ENCODE measurements around the gene LGALS4.
"Not testable (repeated sequence)": the region's sequence is repeated elsewhere in the genome, so short reads cannot be mapped to it uniquely, and the experiment has no call there.

LGALS4 gene

DNA sequence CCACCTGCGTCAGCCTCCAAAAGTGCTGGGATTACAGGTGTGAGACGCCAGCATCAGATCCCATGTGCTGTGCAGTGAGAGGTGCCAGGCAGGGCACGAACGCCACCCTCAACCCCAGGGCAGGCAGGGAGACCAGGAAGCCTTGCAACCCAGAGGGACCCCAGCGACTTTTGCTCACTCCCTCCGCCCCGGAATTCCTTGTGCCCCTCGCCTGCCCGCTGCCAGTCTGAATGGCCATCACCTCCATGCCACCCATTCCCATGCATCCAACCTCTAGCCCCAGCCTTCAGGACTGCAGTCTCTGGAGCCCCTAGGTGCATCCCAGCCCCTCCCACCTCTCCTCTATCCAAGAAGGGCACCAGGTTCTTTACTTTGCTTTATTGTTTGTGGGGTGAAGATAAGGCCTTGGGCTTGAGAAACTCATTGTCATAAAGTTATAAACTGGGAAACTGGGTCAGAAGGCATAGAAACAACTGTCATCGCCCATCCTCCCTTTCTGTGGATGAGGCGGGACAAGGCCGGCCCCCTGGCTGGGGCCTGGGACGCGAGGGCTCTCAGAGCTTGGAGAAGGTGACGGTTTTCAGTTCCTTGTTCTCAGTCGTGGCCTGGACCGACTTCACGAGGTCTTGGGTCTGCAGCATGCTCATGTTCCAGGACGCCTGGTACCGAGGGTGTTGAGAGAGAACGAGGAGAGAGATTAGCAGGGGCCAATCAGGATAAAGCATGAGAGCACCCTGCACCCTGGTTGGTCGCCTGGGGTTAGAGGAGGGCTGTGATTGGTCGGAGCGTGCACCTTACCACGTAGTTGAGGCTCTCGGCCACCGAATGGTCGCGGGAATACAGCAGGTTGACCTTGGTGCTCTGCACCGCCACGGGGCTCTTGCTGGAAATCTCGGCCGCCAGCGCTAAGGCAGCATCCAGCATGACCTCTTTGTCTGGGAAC is 2.6 kb upstream of the LGALS4 start:
- TF ChIP-seq, protein P1, sequence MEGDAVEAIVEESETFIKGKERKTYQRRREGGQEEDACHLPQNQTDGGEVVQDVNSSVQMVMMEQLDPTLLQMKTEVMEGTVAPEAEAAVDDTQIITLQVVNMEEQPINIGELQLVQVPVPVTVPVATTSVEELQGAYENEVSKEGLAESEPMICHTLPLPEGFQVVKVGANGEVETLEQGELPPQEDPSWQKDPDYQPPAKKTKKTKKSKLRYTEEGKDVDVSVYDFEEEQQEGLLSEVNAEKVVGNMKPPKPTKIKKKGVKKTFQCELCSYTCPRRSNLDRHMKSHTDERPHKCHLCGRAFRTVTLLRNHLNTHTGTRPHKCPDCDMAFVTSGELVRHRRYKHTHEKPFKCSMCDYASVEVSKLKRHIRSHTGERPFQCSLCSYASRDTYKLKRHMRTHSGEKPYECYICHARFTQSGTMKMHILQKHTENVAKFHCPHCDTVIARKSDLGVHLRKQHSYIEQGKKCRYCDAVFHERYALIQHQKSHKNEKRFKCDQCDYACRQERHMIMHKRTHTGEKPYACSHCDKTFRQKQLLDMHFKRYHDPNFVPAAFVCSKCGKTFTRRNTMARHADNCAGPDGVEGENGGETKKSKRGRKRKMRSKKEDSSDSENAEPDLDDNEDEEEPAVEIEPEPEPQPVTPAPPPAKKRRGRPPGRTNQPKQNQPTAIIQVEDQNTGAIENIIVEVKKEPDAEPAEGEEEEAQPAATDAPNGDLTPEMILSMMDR (conservative IDR thresholded peaks at IDR 0.05; ENCODE audit: low read length): no peak
- H3K4me3 ChIP-seq (ENCODE audit: low read length): no peak overlapping the region
- no peak for DNase-seq (ENCODE audit: low read depth)

DNA sequence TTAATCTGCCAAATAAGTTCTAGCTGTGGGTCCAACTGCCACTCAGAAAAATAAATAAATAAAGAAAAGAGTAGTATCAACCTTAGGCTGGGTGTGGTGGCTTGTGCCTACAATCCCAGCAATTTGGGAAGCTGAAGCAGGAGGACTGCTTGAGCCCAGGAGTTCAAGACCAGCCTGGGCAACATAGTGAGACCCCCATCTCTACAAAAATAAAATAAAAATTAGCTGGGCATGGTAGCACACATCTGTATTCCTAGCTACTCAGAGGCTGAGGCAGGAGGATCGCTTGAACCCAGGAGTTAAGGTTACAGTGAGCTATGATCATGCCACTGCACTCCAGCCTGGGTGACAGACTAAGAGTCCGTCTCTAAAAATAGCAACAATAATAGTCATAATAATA is 1.2 kb upstream of the LGALS4 start:
- DNase-seq (ENCODE audit: low read depth); H3K4me3 ChIP-seq (ENCODE audit: low read length): not testable (repeated sequence)

DNA sequence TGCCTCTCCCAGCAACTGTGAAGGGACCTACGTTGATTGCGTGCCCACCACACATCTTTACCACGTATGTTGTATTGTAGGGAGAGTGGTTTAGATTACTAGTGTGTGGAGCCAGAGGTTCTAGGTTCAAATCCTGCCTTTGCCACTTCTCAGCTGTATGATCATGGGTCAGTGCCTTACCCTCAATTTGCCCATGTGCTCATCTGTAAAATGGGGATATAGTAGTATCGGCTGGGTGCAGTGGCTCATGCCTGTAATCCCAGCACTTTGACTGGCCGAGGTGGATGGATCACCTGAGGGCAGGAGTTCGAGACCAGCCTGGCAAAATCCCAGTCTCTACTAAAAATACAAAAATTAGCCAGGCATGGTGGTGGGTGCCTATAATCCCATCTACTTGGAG is 578 bp upstream of the LGALS4 start:
- no peak for DNase-seq (ENCODE audit: low read depth)
- TF ChIP-seq, protein P1 (conservative IDR thresholded peaks at IDR 0.05; ENCODE audit: low read length): no peak
- no peak overlapping the region for H3K4me3 ChIP-seq (ENCODE audit: low read length)

DNA sequence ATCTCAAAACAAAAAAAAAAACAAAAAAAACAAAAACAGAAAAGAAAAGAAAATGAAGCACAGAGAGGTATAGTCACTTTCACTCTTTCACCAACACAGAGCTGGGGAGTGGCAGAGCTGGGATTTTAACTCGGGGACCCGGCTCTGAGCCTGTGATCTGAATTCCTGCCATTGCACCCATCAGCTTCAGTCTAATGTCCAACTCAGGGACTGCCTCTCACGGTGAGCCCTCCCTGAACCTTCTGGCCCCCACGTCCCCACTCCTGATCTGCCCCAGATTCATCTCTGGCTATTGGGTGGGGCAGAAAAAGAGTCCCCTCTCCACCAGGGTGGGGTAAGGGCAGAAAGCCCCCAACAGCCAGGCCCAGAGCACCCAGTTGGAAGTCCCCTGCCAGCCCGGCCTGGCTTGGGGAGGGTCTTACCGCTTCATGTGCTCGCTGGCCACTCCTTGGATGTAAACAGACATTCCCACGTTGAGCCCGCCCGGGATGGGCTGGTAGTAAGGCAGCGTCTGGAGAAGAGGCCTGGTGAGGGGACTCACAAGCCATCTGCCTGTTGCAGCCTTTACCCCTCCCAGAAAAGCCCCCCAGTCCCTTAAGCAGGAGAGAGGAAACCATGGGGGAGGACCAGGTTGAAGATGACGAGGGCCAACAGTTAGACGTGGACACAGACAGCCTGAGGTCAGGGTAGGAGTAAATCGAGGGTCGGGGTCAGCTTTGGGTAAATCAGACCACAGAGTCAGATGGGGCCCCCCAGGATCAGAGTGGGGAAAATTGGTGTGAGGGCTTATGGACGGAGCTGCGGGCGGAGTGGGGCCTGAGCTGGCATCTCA is 520 bp downstream of the LGALS4 start:
- no peak overlapping the region for H3K4me3 ChIP-seq (ENCODE audit: low read length)
- no peak for DNase-seq (ENCODE audit: low read depth)
- TF ChIP-seq, protein P1 (conservative IDR thresholded peaks at IDR 0.05; ENCODE audit: low read length): no peak

DNA sequence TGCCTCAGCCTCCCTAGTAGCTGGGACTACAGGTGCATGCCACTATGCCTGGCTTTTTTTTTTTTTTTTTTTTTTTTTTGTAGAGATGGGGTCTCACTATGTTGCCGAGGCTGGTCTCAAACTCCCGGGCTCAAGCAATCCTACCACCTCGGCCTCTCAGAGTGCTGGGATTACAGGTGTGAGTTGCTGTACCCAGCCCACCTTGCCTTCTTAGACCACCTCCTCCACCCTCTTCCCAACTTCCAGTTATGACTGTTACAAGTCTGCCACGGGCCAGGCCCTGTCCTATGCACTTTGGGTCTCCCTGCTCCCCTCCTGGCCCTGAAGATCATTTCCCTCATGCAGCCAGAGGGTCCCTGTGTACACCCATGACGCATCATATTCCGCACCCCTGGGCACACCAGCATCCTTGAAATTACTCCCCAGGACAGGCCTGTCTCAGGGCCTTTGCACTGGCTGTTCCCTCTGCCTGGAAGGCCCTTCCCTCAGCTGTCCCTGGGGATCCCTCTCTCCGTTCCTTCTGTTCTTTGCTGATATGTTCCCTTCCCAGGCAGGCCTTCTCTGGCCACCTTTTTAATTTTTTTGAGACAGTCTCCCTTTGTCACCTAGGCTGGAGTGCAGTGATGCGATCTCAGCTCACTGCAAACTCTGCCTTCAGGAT is 3.0 kb downstream of the LGALS4 start:
- H3K4me3 ChIP-seq (ENCODE audit: low read length): no peak overlapping the region
- no peak for DNase-seq (ENCODE audit: low read depth)
- TF ChIP-seq, protein P1 (conservative IDR thresholded peaks at IDR 0.05; ENCODE audit: low read length): no peak

DNA sequence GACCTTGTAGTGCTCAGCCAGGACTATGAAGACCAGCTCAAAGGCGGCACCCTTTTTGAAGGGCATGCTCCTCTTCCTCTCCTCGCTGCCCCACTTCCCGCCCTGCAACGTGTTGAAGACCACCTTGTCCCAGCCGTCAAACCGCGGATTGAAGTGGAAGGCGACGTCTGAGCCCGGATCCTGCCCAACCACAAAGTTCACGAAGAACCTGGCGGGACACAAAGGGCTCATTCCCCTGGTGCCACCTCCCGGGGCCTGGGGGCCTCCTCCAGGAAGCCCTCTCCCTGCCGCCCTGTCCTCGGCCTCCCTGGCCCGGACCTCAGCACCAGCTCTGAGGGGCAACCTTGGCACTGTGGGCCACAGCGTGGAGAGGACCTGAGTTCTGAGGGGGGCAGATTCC is 4.0 kb downstream of the LGALS4 start:
- no peak overlapping the region for H3K4me3 ChIP-seq (ENCODE audit: low read length)
- no peak for DNase-seq (ENCODE audit: low read depth)
- TF ChIP-seq, protein P1 (conservative IDR thresholded peaks at IDR 0.05; ENCODE audit: low read length): no peak

DNA sequence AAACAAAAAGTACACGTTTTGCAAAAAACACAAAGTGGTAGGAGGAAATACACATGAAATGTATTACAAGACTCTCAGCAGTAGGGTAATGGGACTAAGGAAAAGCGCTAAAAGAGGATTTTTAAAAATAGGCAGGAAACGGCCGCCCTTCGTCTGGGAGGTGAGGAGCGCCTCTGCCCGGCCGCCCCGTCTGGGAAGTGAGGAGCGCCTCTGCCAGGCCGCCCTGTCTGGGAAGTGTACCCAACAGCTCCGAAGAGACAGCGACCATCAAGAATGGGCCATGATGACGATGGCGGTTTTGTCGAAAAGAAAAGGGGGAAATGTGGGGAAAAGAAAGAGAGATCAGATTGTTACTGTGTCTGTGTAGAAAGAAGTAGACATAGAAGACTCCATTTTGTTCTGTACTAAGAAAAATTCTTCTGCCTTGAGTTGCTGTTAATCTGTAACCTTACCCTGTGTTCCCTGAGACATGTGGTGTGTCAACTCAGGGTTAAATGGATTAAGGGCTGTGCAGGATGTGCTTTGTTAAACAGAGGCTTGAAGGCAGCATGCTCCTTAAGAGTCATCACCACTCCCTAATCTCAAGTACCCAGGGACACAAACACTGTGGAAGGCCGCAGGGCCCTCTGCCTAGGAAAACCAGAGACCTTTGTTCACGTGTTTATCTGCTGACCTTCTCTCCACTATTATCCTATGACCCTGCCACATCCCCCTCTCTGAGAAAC is 5.2 kb downstream of the LGALS4 start:
- not testable (repeated sequence) for DNase-seq (ENCODE audit: low read depth); H3K4me3 ChIP-seq (ENCODE audit: low read length)
